AG09319 (cell line): ENCODE data around the gene RASSF5.

Source experiments
- DNase-seq: peaks from one replicate; pipeline ENCODE4 v3.0.0-alpha.2; 2010; ENCODE audit warnings: low read depth; ENCODE audit errors: extremely low read depth
- TF ChIP-seq, protein P1 (sequence below): IDR thresholded peaks from 2 replicates; pipeline ENCODE4 v1.5.1; 2011; ENCODE audit warnings: low read depth, mild to moderate bottlenecking, inconsistent platforms, low read length, moderate library complexity

RASSF5 gene

DNA sequence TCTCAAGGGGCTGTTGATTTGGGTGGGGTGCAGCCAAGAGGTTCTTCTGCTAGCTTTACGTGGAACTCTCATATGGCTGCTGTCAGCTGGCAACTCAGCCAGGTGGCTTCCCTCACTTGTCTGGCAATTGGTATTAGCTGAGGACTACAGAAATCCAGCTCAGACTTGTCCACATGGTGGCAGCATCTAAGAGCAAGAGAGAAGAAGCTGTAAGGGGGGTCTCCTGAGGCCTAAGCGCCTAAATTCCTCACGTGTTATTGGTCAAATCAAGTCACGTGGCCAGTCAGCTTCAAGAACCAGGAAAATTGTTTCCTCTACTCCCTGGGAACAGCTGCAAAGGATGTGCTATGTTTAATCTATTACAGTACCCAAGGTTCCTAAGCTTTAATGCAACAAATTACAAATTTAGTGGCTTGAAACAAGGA, 123.8 kb downstream of the RASSF5 start:
- TF ChIP-seq, protein P1, sequence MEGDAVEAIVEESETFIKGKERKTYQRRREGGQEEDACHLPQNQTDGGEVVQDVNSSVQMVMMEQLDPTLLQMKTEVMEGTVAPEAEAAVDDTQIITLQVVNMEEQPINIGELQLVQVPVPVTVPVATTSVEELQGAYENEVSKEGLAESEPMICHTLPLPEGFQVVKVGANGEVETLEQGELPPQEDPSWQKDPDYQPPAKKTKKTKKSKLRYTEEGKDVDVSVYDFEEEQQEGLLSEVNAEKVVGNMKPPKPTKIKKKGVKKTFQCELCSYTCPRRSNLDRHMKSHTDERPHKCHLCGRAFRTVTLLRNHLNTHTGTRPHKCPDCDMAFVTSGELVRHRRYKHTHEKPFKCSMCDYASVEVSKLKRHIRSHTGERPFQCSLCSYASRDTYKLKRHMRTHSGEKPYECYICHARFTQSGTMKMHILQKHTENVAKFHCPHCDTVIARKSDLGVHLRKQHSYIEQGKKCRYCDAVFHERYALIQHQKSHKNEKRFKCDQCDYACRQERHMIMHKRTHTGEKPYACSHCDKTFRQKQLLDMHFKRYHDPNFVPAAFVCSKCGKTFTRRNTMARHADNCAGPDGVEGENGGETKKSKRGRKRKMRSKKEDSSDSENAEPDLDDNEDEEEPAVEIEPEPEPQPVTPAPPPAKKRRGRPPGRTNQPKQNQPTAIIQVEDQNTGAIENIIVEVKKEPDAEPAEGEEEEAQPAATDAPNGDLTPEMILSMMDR, result peak; percentile 49
- no peak for DNase-seq

DNA sequence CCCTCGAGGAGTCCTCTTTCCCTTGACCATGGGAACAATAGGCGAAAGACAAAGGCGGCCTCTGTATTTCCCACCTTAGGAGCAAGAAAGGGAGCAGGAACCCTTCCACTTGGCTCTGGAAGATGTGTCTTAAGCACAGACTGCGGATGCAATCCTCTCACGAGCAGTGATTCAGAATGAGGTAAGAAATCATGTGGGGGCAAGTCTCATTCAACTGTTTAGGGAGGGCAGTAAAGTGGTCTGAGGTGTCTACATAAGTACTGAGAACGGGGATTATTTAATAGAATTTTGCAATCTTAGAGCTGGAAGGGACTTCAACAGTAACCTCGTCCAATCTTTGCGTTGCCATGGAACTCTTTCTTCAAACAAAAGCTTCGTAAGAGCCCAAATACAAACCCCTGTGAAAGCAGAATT, 126.4 kb downstream of the RASSF5 start:
- DNase-seq, result peak; percentile 50

DNA sequence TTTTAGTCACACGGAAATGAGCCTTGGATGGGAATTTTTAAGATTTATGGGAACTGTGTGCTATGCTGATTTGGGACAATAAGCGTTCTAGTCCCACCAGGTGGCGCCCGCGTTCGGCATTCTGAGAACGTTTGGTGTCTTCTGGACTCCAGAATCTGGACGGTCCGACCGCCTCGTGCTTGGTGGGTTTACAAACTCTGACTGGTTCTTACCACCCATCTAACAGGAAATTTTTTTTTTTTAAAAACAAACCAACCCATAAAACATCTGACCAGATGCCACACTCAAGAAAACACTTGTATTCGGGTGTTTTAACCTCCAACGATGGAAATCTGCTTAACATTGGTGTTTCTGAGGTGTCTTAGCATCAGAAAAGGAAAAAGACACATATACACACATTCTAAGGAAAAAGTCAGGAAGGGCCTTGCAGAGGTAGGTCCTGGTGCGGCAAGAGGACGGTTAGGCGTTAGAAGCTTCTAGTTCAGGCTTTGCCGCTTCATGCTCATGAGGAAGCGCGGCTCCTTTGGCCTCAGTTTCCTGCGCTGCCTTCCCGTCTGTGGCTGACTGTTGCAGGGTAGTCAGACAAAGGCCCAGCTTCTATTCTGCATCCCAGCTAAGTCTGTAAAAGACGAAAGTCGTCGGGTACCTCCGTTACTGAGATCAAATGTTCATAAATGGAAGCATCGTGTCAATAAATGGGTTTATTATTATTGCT, 127.2 kb downstream of the RASSF5 start:
- peak; percentile 71 for DNase-seq

More for the DNA sequence above, 126.4 kb downstream of the RASSF5 start:
- TF ChIP-seq, protein P1, result no peak

DNA sequence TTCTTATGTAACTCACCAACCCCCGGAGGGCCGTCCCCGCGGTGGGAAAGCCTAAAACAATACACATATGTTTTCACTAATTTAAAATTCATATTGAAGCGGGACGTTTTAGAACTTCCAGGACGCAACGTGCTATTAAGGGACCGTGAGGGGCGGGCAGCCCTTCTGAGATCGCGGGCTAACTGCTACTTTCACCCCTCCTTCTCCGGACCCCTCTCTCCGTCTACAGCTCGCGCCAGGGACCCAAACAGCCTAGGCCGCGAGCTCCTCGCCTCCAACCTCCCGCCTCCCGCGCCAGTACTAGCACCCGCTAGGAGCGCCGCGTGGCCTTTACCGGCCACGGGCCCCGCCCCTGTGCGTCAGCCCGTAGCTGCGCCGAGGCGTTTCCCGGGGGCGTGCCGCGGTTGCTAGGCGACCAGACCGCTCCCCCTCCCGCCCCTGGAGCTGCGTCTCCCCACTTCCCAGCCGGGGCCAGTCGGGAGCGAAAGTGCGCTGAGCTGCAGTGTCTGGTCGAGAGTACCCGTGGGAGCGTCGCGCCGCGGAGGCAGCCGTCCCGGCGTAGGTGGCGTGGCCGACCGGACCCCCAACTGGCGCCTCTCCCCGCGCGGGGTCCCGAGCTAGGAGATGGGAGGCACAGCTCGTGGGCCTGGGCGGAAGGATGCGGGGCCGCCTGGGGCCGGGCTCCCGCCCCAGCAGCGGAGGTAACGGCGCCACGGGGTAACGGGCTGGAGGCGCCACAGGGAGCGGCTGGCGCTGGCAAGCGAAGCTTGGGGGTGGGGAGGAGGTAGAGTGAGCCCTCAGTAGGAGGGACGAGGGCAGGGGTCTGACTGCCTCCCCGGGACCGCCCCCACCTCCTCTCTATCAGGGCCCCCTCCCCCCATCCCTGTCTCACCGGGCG, 128.0 kb downstream of the RASSF5 start, which contains the start of gene DYRK3:
DYRK3 (plus strand) TSS at position 457 of the 898 bp plus-strand sequence; CDS start at position 625, 168 bp downstream.
- DNase-seq, result peak; percentile 86
- TF ChIP-seq, protein P1, result no peak; the same call in none of the 2 replicates

More for the DNA sequence above, 127.2 kb downstream of the RASSF5 start:
- TF ChIP-seq, protein P1, result peak; percentile 90

DNA sequence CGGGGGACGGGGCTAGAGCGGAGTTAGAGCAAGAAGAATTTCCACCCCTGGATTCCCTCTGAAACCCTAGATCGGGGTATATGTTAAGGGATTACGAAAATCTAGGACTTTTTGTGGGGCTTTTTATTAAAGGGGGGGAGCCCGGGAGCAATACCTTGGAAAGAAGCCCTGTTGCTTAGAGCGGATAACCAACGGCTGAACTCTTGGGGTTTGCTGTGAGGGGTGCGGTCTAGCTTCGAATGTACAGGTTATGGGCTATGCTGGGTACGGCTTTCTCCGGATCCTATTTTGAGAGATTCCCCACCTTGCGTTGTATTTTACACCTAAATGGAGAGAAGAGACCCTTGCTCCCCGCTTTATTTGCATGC, 128.6 kb downstream of the RASSF5 start:
- TF ChIP-seq, protein P1, result no peak
- no peak for DNase-seq

DNA sequence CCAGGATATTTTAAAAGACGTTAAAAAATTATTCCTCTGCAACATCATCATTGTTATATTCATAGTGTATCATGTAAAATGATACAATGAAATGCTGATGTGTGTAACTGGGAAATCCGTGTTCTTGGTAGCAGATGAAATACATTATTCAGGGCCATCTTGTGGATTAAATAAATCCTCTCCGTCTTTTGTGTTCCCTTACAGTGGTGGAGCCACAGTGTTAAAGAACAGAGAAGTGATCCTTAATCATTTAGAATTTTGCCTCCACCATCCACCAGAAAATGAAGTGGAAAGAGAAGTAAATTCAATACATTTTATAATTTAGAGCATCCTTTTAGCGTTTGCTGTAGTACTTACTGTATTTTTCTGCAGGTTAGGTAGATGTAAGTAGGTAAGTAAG, 129.3 kb downstream of the RASSF5 start:
- DNase-seq, result no peak

More for the DNA sequence above, 129.3 kb downstream of the RASSF5 start:
- TF ChIP-seq, protein P1, result no peak
